K562 (cell line): ENCODE results near the gene ADIG. TPM values are rescaled to one million over a fixed set of nuclear protein-coding genes. Genes with fewer than 3 reads are reported as not detected.

Experiments used
- ATAC-seq: fragments of 200-7000 bp; cut with Tn5 transposase; 3 replicates; pipeline ENCODE4 v1.9.1; 2020; ENCODE audit warnings: moderate library complexity
- BruUV-seq: library from RNA; stranded (reverse); fragments of 400-500 nt; replicated peaks from 2 replicates; lab custom pipeline; 2021; lab: Mats Ljungman, UMichigan
- CTCF ChIA-PET: fragments of 300-600 bp; formaldehyde crosslinking; extraction: SDS; loops from one replicate; lab custom pipeline; 2021; ENCODE audit warnings: low intra/inter-chr PET ratio; lab: Yijun Ruan, JAX
- POLR2A ChIA-PET: fragments of 300-600, 350-650 bp; sonication (Branson Sonifier 250); formaldehyde crosslinking; extraction: SDS; loops from one replicate; lab custom pipeline; 2021; ENCODE audit warnings: antibody characterized with exemption, inconsistent platforms; lab: Yijun Ruan, JAX
- DNase-seq, 4 experiments: peaks; one replicate each; pipeline versions ENCODE4 v3.0.0 to v3.0.0-alpha.2; 2011 to 2018; ENCODE audit warnings: low spot score in 3 of 4, mixed read lengths in 3 of 4; ENCODE audit errors: extremely low read depth in 1 of 4
- FAIRE-seq: peaks from 2 replicates; lab custom pipeline; 2011; peaks lifted over from hg19 to GRCh38; lab: Jason Lieb, UNC
- H2AFZ ChIP-seq: 2 replicates; pipeline ENCODE4 v1.6.0; 2011; ENCODE audit warnings: low read depth, low read length, control low read depth, inconsistent platforms
- H3K27ac ChIP-seq: fragments of 200-600 bp; 3 replicates; pipeline ENCODE4 v1.8.0; 2011; ENCODE audit warnings: low read depth, mild to moderate bottlenecking, control low read depth, inconsistent platforms, low read length, moderate library complexity, mixed read lengths; ENCODE audit errors: extremely low read depth
- H3K27me3 ChIP-seq, 2 experiments: fragments of 300-600 bp in 1 of 2; 2 replicates in 1 of 2; 3 replicates in 1 of 2; pipeline versions ENCODE4 v1.6.0 to v1.8.0; 2011; ENCODE audit warnings: inconsistent platforms in 2 of 2, low read length in 2 of 2, mild to moderate bottlenecking in 1 of 2, mixed read lengths in 1 of 2, moderate library complexity in 1 of 2; ENCODE audit not compliant: control insufficient read depth in 2 of 2, insufficient read depth in 2 of 2
- H3K36me3 ChIP-seq: fragments of 300-600 bp; 3 replicates; pipeline ENCODE4 v1.8.0; 2011; ENCODE audit warnings: mild to moderate bottlenecking, low read length, inconsistent platforms; ENCODE audit not compliant: control insufficient read depth, insufficient read depth
- H3K4me1 ChIP-seq, 2 experiments: fragments of 200-600 bp in 1 of 2; replicated peaks in 1 of 2; 2 replicates in 1 of 2; 3 replicates in 1 of 2; pipeline versions ENCODE4 v1.5.1 to v1.8.0; 2011; ENCODE audit warnings: inconsistent platforms in 2 of 2, low read length in 2 of 2, mild to moderate bottlenecking in 1 of 2, mixed read lengths in 1 of 2, moderate library complexity in 1 of 2; ENCODE audit not compliant: control insufficient read depth in 2 of 2, insufficient read depth in 2 of 2
- H3K4me2 ChIP-seq: 2 replicates; pipeline ENCODE4 v1.6.1; 2011; ENCODE audit warnings: low read length, control low read depth, inconsistent platforms, mixed read lengths; ENCODE audit not compliant: insufficient read depth
- H3K4me3 ChIP-seq: fragments of 200-600 bp; sonication (generic), shearing (Covaris generic); 2 replicates; pipeline ENCODE4 v1.5.1; 2016; ENCODE audit warnings: control low read depth, inconsistent platforms
- H3K79me2 ChIP-seq: fragments of 200-600 bp; 3 replicates; pipeline ENCODE4 v1.8.0; 2011; ENCODE audit warnings: low read length, inconsistent platforms; ENCODE audit not compliant: control insufficient read depth, insufficient read depth
- H3K9ac ChIP-seq, 2 experiments: 2 replicates each; pipeline versions ENCODE4 v1.6.0 to v1.6.1; 2011; ENCODE audit warnings: low read depth in 2 of 2, low read length in 2 of 2, control low read depth in 1 of 2, inconsistent platforms in 1 of 2, mild to moderate bottlenecking in 1 of 2, mixed read lengths in 1 of 2; ENCODE audit not compliant: insufficient read depth in 1 of 2
- H3K9me1 ChIP-seq: one replicate; pipeline ENCODE4 v1.6.0; 2011; ENCODE audit warnings: inconsistent platforms, mild to moderate bottlenecking, low read length, moderate library complexity; ENCODE audit not compliant: control insufficient read depth, insufficient read depth
- H3K9me3 ChIP-seq: replicated peaks from 2 replicates; pipeline ENCODE4 v1.5.1; 2011; ENCODE audit warnings: low read depth, low read length, inconsistent platforms; ENCODE audit not compliant: control insufficient read depth, insufficient read depth
- H4K20me1 ChIP-seq: replicated peaks from 2 replicates; pipeline ENCODE4 v1.6.1; 2011; ENCODE audit warnings: low read length, inconsistent platforms, mixed read lengths; ENCODE audit not compliant: control insufficient read depth, insufficient read depth
- C11orf30 ChIP-seq: fragments of 450-650 bp; IDR thresholded peaks from 2 replicates; pipeline ENCODE4 v1.6.1; 2016; ENCODE audit warnings: low read depth, mild to moderate bottlenecking
- CAMTA2 ChIP-seq: fragments of 250-450 bp; sonication (Bioruptor Pico); conservative IDR thresholded peaks from 2 replicates; pipeline ENCODE4 v1.5.1; 2022
- CBFA2T3 ChIP-seq: fragments of 450-650 bp; IDR thresholded peaks from 2 replicates; pipeline ENCODE4 v1.6.1; 2017
- EHMT2 ChIP-seq: fragments of 450-650 bp; IDR thresholded peaks from 2 replicates; pipeline ENCODE4 v1.6.1; 2018; ENCODE audit warnings: antibody characterized with exemption
- ELF2 ChIP-seq: fragments of 250-450 bp; sonication (Bioruptor Pico); IDR thresholded peaks from 2 replicates; pipeline ENCODE4 v1.5.0; 2021; ENCODE audit warnings: mild to moderate bottlenecking
- EZH2 ChIP-seq: IDR thresholded peaks from 2 replicates; pipeline ENCODE4 v1.6.1; 2012; ENCODE audit warnings: low read depth, mild to moderate bottlenecking, inconsistent platforms, low read length, borderline replicate concordance
- GABPB1 ChIP-seq: sonication (generic); formaldehyde crosslinking; IDR thresholded peaks from 2 replicates; pipeline ENCODE4 v1.8.0; 2022; ENCODE audit warnings: mild to moderate bottlenecking, missing genetic modification reagents
- IFI16 ChIP-seq: fragments of 250-450 bp; sonication (Bioruptor Pico); IDR thresholded peaks from 2 replicates; pipeline ENCODE4 v2.1.2; 2022; ENCODE audit warnings: mild to moderate bottlenecking, inconsistent platforms
- KLF10 ChIP-seq: fragments of 250-450 bp; sonication (Bioruptor Pico); IDR thresholded peaks from 2 replicates; pipeline ENCODE4 v1.6.1; 2021; ENCODE audit warnings: matching md5 sums
- NUFIP1 ChIP-seq: fragments of 450-650 bp; IDR thresholded peaks from 2 replicates; pipeline ENCODE4 v1.6.1; 2018; ENCODE audit not compliant: partially characterized antibody
- SMARCA4 ChIP-seq: fragments of 450-650 bp; IDR thresholded peaks from 2 replicates; pipeline ENCODE4 v1.6.1; 2016
- SNRNP70 ChIP-seq: fragments of 200-400 bp; formaldehyde crosslinking; optimal IDR thresholded peaks from 2 replicates; pipeline ENCODE3; 2017; ENCODE audit warnings: low read depth, low read length
- SRSF1 ChIP-seq: fragments of 200-400 bp; formaldehyde crosslinking; IDR thresholded peaks from 2 replicates; pipeline ENCODE4 v1.6.1; 2017; ENCODE audit warnings: mild to moderate bottlenecking, low read depth, low read length, moderate library complexity
- STAT5B ChIP-seq: fragments of 250-450 bp; sonication (Bioruptor Pico); IDR thresholded peaks from 2 replicates; pipeline ENCODE4 v1.8.0; 2021; ENCODE audit warnings: mild to moderate bottlenecking, inconsistent platforms
- UBTF ChIP-seq, 2 experiments: IDR thresholded peaks; 2 replicates each; pipeline ENCODE4 v1.6.1; 2012; ENCODE audit warnings: improper control_type of control experiment in 2 of 2, low read depth in 2 of 2, low read length in 2 of 2, borderline replicate concordance in 1 of 2
- ZNF124 ChIP-seq: sonication (generic); formaldehyde crosslinking; IDR thresholded peaks from 2 replicates; pipeline ENCODE4 v1.8.1; 2022; ENCODE audit warnings: missing genetic modification reagents
- ZNF445 ChIP-seq: fragments of 250-450 bp; sonication (Bioruptor Pico); IDR thresholded peaks from 2 replicates; pipeline ENCODE4 v1.4.0; 2020; ENCODE audit warnings: low read depth, mild to moderate bottlenecking, moderate library complexity
- in situ Hi-C: fragments of 300-500 bp; cut with MboI; formaldehyde crosslinking; loops from 4 replicates; pipeline ENCODE4 v1.15.0; 2018; ENCODE audit warnings: inconsistent platforms, mixed read lengths
- intact Hi-C: fragments of 100-400 bp; cut with micrococcal nuclease; formaldehyde crosslinking; loops from 2 replicates; pipeline ENCODE4 v1.14.2; 2022
- polyA plus RNA-seq, 8 experiments: library from polyadenylated mRNA; depleted of rRNA in 4 of 8; stranded (reverse) in 5 of 8; unstranded in 3 of 8; fragments of >200 nt; fragmentation: Nextera tagmentation in 2 of 8; fragmentation: Illumina TruSeq in 1 of 8; extraction: Ambion mirVana in 2 of 8; extraction: Trizol in 1 of 8; gene quantifications; 2 replicates each; pipeline versions ENCODE4 v1.2.1 to v1.2.3, GENCODE V29; 2011 to 2014; ENCODE audit warnings: inconsistent platforms in 1 of 8, missing spikeins in 1 of 8
- total RNA-seq, 7 experiments: library from RNA; depleted of rRNA in 6 of 7; stranded (reverse); fragments of >200 nt in 6 of 7; fragmentation: Illumina TruSeq in 2 of 7; extraction: Trizol in 2 of 7; gene quantifications; 2 replicates each; pipeline versions ENCODE4 v1.2.1 to v1.2.3, GENCODE V29; 2011 to 2021; ENCODE audit warnings: low replicate concordance in 1 of 7
- TF ChIP-seq, protein P1 (sequence below): fragments of 250-450 bp; sonication (Bioruptor Pico); IDR thresholded peaks from 2 replicates; pipeline ENCODE4 v1.8.0; 2021; ENCODE audit warnings: borderline replicate concordance, mild to moderate bottlenecking, moderate library complexity; ENCODE audit not compliant: poor library complexity, severe bottlenecking
- TF ChIP-seq, protein P2 (sequence below): conservative IDR thresholded peaks from 2 replicates; pipeline ENCODE4 v1.6.1; 2011; ENCODE audit warnings: low read depth, mild to moderate bottlenecking, low read length; ENCODE audit not compliant: control insufficient read depth

The ADIG gene
- total and polyA plus RNA-seq, 9 of the 15 experiments (the other 6 are each of a cell fraction or from before 2014, with no cell fraction given): not detected

GRCh38 chr20:38625896-38626295 lies 44.9 kb downstream of the ADIG start:
- Histone ChIP-seq H3K9me3 (no peaks in the 10 kb centered on the region), H3K4me1 (peaks cover 6 to 11% of the 10 kb centered on the region in 2 experiments; a peak in 4 of 5 replicates), H3K27ac (no peak overlapping the region), H3K9ac (no peak overlapping the region), H3K79me2 (no peaks in the 10 kb centered on the region), H3K4me3 (no peak overlapping the region), H3K9me1 (no peaks in the 10 kb centered on the region), H4K20me1 (no peaks in the 10 kb centered on the region), H2AFZ (no peak overlapping the region), H3K4me2 (no peak overlapping the region), H3K27me3 (peaks cover 9 to 19% of the 10 kb centered on the region in 2 experiments), H3K36me3 (no peaks in the 10 kb centered on the region)
- in situ Hi-C loops: no loop called here
- intact Hi-C loops: no loop called here
- ChIA-PET POLR2A (no interaction called here), CTCF (no interaction called here)
- no TSS peak for BruUV-seq
- ATAC-seq: no peak
- DNase-seq: no peak
- no peak for FAIRE-seq
- TF ChIP-seq C11orf30 (no peak), ELF2 (CRISPR knock-in tag) (no peak), CBFA2T3 (no peak), GABPB1 (no peak), KLF10 (no peak), STAT5B (CRISPR knock-in tag) (no peak), SMARCA4 (no peak), ZNF445 (no peak), NUFIP1 (no peak), EZH2 (no peak), CAMTA2 (CRISPR knock-in tag) (no peak), EHMT2 (no peak), SNRNP70 (no peak), SRSF1 (no peak), IFI16 (no peak), ZNF124 (CRISPR knock-in tag) (no peak), UBTF (IDR thresholded peaks at IDR 0.05; ENCODE audit: borderline replicate concordance in 1 of 2, low read depth in 2 of 2, low read length in 2 of 2) (no peak)
- TF ChIP-seq, protein P1, sequence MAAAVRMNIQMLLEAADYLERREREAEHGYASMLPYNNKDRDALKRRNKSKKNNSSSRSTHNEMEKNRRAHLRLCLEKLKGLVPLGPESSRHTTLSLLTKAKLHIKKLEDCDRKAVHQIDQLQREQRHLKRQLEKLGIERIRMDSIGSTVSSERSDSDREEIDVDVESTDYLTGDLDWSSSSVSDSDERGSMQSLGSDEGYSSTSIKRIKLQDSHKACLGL (CRISPR knock-in tag): no peak
- TF ChIP-seq, protein P2, sequence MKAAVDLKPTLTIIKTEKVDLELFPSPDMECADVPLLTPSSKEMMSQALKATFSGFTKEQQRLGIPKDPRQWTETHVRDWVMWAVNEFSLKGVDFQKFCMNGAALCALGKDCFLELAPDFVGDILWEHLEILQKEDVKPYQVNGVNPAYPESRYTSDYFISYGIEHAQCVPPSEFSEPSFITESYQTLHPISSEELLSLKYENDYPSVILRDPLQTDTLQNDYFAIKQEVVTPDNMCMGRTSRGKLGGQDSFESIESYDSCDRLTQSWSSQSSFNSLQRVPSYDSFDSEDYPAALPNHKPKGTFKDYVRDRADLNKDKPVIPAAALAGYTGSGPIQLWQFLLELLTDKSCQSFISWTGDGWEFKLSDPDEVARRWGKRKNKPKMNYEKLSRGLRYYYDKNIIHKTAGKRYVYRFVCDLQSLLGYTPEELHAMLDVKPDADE: no peak
